Measurements from ENCODE around the gene TRAF6.

DNA sequence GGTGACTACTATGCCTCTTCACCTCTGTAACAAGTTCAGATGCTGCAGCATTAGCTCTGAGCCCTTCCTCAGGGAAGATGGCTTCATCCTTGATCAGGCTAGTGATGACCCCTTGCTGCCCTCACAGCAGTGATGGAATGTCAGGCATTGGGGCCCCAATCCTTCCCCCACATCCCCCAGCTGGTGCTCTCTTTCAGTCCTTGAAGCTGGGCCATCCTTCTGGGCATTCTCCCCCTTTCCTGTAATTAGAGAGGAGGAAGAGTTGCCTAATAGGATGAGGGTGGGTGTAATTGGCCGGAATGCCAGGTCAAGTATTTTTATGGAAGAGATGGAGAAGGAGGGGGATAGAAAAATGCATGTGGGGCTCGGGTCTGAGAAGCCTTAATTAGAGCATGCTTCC lies 62.6 kb downstream of the TRAF6 start:
- TF ChIP-seq, protein P1, sequence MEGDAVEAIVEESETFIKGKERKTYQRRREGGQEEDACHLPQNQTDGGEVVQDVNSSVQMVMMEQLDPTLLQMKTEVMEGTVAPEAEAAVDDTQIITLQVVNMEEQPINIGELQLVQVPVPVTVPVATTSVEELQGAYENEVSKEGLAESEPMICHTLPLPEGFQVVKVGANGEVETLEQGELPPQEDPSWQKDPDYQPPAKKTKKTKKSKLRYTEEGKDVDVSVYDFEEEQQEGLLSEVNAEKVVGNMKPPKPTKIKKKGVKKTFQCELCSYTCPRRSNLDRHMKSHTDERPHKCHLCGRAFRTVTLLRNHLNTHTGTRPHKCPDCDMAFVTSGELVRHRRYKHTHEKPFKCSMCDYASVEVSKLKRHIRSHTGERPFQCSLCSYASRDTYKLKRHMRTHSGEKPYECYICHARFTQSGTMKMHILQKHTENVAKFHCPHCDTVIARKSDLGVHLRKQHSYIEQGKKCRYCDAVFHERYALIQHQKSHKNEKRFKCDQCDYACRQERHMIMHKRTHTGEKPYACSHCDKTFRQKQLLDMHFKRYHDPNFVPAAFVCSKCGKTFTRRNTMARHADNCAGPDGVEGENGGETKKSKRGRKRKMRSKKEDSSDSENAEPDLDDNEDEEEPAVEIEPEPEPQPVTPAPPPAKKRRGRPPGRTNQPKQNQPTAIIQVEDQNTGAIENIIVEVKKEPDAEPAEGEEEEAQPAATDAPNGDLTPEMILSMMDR (IDR thresholded peaks at IDR 0.05), result no peak
- no peak for TF ChIP-seq POLR2AphosphoS5 (IDR thresholded peaks at IDR 0.05)

Data from prostate gland (tissue), 2 donors.